Measurements from ENCODE around the gene LRRC8D.

Gene LRRC8D

GRCh38 chr1:89807983-89808382, 12.8 kb upstream of the LRRC8D start:
- DNase-seq (ENCODE audit: low read depth) = no peak

- peak; percentile 39 for DNase-seq (ENCODE audit: low read depth)
Observed at GRCh38 chr1:89808441-89809117, 12.3 kb upstream of the LRRC8D start.

- DNase-seq (ENCODE audit: low read depth) = peak; percentile 61
Observed at GRCh38 chr1:89809556-89809955, 11.3 kb upstream of the LRRC8D start.

- no peak for DNase-seq (ENCODE audit: low read depth)
Observed at GRCh38 chr1:89810302-89810701, 10.5 kb upstream of the LRRC8D start.

GRCh38 chr1:89810880-89811279, 10.0 kb upstream of the LRRC8D start:
- no peak for DNase-seq (ENCODE audit: low read depth)

- DNase-seq (ENCODE audit: low read depth) = no peak
Observed at GRCh38 chr1:89812992-89813391, 7.8 kb upstream of the LRRC8D start.

- no peak for DNase-seq (ENCODE audit: low read depth)
Observed at GRCh38 chr1:89815040-89815439, 5.8 kb upstream of the LRRC8D start.

- no peak for DNase-seq (ENCODE audit: low read depth)
Observed at GRCh38 chr1:89815611-89816010, 5.2 kb upstream of the LRRC8D start.

GRCh38 chr1:89816366-89816765, 4.5 kb upstream of the LRRC8D start:
- DNase-seq (ENCODE audit: low read depth) = no peak

- DNase-seq (ENCODE audit: low read depth) = no peak
Observed at GRCh38 chr1:89821322-89822108, 683 bp downstream of the LRRC8D start.

- no peak for DNase-seq (ENCODE audit: low read depth)
Observed at GRCh38 chr1:89822109-89822962, 1.5 kb downstream of the LRRC8D start.

GRCh38 chr1:89822999-89823628, 2.3 kb downstream of the LRRC8D start:
- no peak for DNase-seq (ENCODE audit: low read depth)

GRCh38 chr1:89823679-89824292, 3.0 kb downstream of the LRRC8D start:
- DNase-seq (ENCODE audit: low read depth) = no peak

- DNase-seq (ENCODE audit: low read depth) = no peak
Observed at GRCh38 chr1:89826594-89826993, 5.8 kb downstream of the LRRC8D start.

- DNase-seq (ENCODE audit: low read depth) = no peak
Observed at GRCh38 chr1:89827330-89827729, 6.5 kb downstream of the LRRC8D start.

GRCh38 chr1:89827902-89828301, 7.1 kb downstream of the LRRC8D start:
- DNase-seq (ENCODE audit: low read depth) = no peak

- no peak for DNase-seq (ENCODE audit: low read depth)
Observed at GRCh38 chr1:89829186-89829585, 8.4 kb downstream of the LRRC8D start.

GRCh38 chr1:89831462-89832120, 10.8 kb downstream of the LRRC8D start:
- no peak for DNase-seq (ENCODE audit: low read depth)

GRCh38 chr1:89832496-89833127, 11.8 kb downstream of the LRRC8D start:
- DNase-seq (ENCODE audit: low read depth) = no peak

- no peak for DNase-seq (ENCODE audit: low read depth)
Observed at GRCh38 chr1:89833183-89834082, 12.6 kb downstream of the LRRC8D start.

Measured in GM04503 (cell line).